HCT116 (cell line): ENCODE measurements around the gene ASB6. TPM values are rescaled to one million over a fixed set of nuclear protein-coding genes. Genes with fewer than 3 reads are reported as not detected.

ENCODE experiments used
- ATAC-seq: fragments of 200-7000 bp; cut with Tn5 transposase; 2 replicates; pipeline ENCODE4 v1.9.1; 2020; ENCODE audit warnings: mild to moderate bottlenecking, moderate library complexity
- BruUV-seq: library from RNA; stranded (reverse); fragments of 400-500 nt; replicated peaks from 2 replicates; lab custom pipeline; 2021; lab: Mats Ljungman, UMichigan
- CTCF ChIA-PET: fragments of 300-600 bp; sonication (Branson Sonifier 250); formaldehyde crosslinking; loops from one replicate; lab custom pipeline; 2021; ENCODE audit warnings: antibody characterized with exemption; lab: Charles Lee
- POLR2A ChIA-PET: fragments of 300-600, 350-600 bp; sonication (Branson Sonifier 250); formaldehyde crosslinking; loops from one replicate; lab custom pipeline; 2021; ENCODE audit warnings: antibody characterized with exemption; lab: Charles Lee
- RAD21 ChIA-PET, 2 experiments: fragments of 300-600 bp; sonication (Branson Sonifier 250); formaldehyde crosslinking; loops; one replicate each; lab custom pipeline; 2023; ENCODE audit warnings: low total read pairs in 2 of 2; ENCODE audit not compliant: uncharacterized antibody in 2 of 2, unreplicated experiment in 2 of 2, low non-redundant PET in 1 of 2; lab: Charles Lee
- DNase-seq: peaks from one replicate; pipeline ENCODE4 v3.0.0-alpha.2; 2010; ENCODE audit warnings: low read depth, low spot score
- H2AFZ ChIP-seq: fragments of 200-600 bp; shearing (Covaris generic), sonication (generic); 2 replicates; pipeline ENCODE4 v1.6.1; 2017; ENCODE audit warnings: low read depth, mixed run types, mixed read lengths, antibody characterized with exemption, low read length; ENCODE audit not compliant: poor library complexity, severe bottlenecking
- H3K27ac ChIP-seq: 2 replicates; pipeline ENCODE4 v1.5.1; 2012; ENCODE audit warnings: low read depth, low read length
- H3K27me3 ChIP-seq: fragments of 200-600 bp; sonication (generic); 2 replicates; pipeline ENCODE4 v1.6.1; 2016; ENCODE audit warnings: mixed run types, low read length, mixed read lengths; ENCODE audit not compliant: insufficient read depth
- H3K36me3 ChIP-seq, 2 experiments: fragments of 200-500 bp in 1 of 2; fragments of 200-600 bp in 1 of 2; sonication (Bioruptor generic) in 1 of 2; sonication (generic) in 1 of 2; 2 replicates each; pipeline versions ENCODE4 v1.5.1 to v1.6.1; 2014 to 2016; ENCODE audit warnings: low read length in 2 of 2, inconsistent platforms in 1 of 2, mixed read lengths in 1 of 2, mixed run types in 1 of 2; ENCODE audit not compliant: insufficient read depth in 2 of 2, control insufficient read depth in 1 of 2
- H3K4me1 ChIP-seq, 2 experiments: fragments of 200-600 bp in 1 of 2; sonication (generic) in 1 of 2; 2 replicates each; pipeline versions ENCODE4 v1.5.1 to v1.6.1; 2012 to 2017; ENCODE audit warnings: low read length in 2 of 2, inconsistent platforms in 1 of 2, mild to moderate bottlenecking in 1 of 2, mixed read lengths in 1 of 2, mixed run types in 1 of 2, moderate library complexity in 1 of 2; ENCODE audit not compliant: insufficient read depth in 2 of 2, control insufficient read depth in 1 of 2
- H3K4me2 ChIP-seq: fragments of 200-600 bp; sonication (generic); 2 replicates; pipeline ENCODE4 v1.6.1; 2017; ENCODE audit warnings: mixed run types, low read length, mixed read lengths
- H3K4me3 ChIP-seq, 2 experiments: fragments of 200-600 bp in 1 of 2; sonication (generic) in 1 of 2; replicated peaks in 1 of 2; 2 replicates each; pipeline ENCODE4 v1.5.1; 2011 to 2016; ENCODE audit warnings: low read length in 2 of 2, control low read depth in 1 of 2, low read depth in 1 of 2, mild to moderate bottlenecking in 1 of 2, mixed read lengths in 1 of 2, mixed run types in 1 of 2
- H3K79me2 ChIP-seq: fragments of 200-600 bp; sonication (generic); 2 replicates; pipeline ENCODE4 v1.6.1; 2017; ENCODE audit warnings: mild to moderate bottlenecking, mixed run types, low read length, moderate library complexity, mixed read lengths; ENCODE audit not compliant: insufficient read depth
- H3K9ac ChIP-seq: fragments of 200-600 bp; sonication (generic); 2 replicates; pipeline ENCODE4 v1.6.1; 2016; ENCODE audit warnings: low read length, mixed read lengths
- H3K9me2 ChIP-seq: fragments of 200-600 bp; sonication (generic), shearing (Covaris generic); 2 replicates; pipeline ENCODE4 v1.6.1; 2017; ENCODE audit warnings: mixed run types, mild to moderate bottlenecking, moderate library complexity; ENCODE audit not compliant: insufficient read depth
- H3K9me3 ChIP-seq, 2 experiments: fragments of 200-500 bp in 1 of 2; fragments of 200-600 bp in 1 of 2; sonication (Bioruptor generic) in 1 of 2; sonication (generic) in 1 of 2; 2 replicates each; pipeline ENCODE4 v1.6.1; 2014 to 2017; ENCODE audit warnings: low read length in 2 of 2, mixed read lengths in 2 of 2, inconsistent platforms in 1 of 2, low read depth in 1 of 2, mild to moderate bottlenecking in 1 of 2, mixed run types in 1 of 2, moderate library complexity in 1 of 2; ENCODE audit not compliant: control insufficient read depth in 1 of 2, insufficient read depth in 1 of 2
- H4K20me1 ChIP-seq: fragments of 200-600 bp; sonication (generic), shearing (Covaris generic); 2 replicates; pipeline ENCODE4 v1.6.1; 2017; ENCODE audit warnings: mixed run types, mild to moderate bottlenecking, moderate library complexity; ENCODE audit not compliant: insufficient read depth
- EGR1 ChIP-seq: IDR thresholded peaks from 2 replicates; pipeline ENCODE4 v1.6.1; 2012; ENCODE audit warnings: low read depth
- POLR2A ChIP-seq: IDR thresholded peaks from 2 replicates; pipeline ENCODE4 v1.7.0; 2011; ENCODE audit warnings: borderline replicate concordance; ENCODE audit not compliant: insufficient read depth, insufficient read length; ENCODE audit errors: extremely low read depth
- RAD21 ChIP-seq: IDR thresholded peaks from 2 replicates; pipeline ENCODE4 v1.6.1; 2012; ENCODE audit warnings: low read depth, mild to moderate bottlenecking
- intact Hi-C: fragments of 100-400 bp; cut with micrococcal nuclease; formaldehyde crosslinking; loops from 2 replicates; pipeline ENCODE4 v1.10.0; 2022
- total RNA-seq: library from RNA; stranded (reverse); gene quantifications from one replicate; pipeline ENCODE4 v1.2.1, GENCODE V29; 2021; ENCODE audit not compliant: unreplicated experiment
- TF ChIP-seq, protein P1 (sequence below): IDR thresholded peaks from 2 replicates; pipeline ENCODE4 v1.6.1; 2011; ENCODE audit warnings: mild to moderate bottlenecking, low read length, moderate library complexity; ENCODE audit not compliant: insufficient replicate concordance; ENCODE audit errors: extremely low read depth
- TF ChIP-seq, protein P2 (sequence below): IDR thresholded peaks from 2 replicates; pipeline ENCODE4 v1.6.1; 2012; ENCODE audit warnings: low read depth

Gene ASB6
- total RNA-seq, 1 experiment from 2014 or later, result 21.6 TPM

DNA sequence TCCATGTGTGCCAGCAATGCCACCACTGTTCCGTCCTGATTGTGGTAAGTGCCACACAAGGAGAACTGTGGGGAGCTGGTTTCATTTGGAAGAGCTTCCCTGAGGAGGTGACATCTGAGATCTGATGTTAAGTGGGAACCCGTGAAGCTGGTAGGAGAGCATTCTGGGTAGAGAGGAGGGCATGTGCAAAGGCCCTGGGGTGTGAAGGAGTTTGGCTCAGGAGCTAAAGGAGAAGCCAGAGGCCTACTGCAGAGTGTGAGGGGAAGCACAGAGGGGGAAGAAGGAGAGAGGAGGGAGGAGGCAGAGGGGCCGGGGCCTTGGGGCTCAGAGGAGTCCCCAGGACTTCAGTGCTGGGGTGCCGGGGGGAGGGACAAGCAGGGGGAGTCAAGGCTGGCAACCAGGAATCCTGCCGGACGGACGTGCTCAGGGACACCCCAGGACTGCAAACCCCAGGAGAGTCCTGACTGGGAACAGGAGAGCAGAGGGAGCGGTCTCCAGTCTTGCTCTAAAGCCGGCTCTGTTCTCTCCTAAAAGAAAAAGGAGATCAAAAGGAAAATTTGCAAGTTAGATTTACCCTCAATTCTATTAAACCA, 40.8 kb downstream of the ASB6 start (continued):
- TF ChIP-seq, protein P1, sequence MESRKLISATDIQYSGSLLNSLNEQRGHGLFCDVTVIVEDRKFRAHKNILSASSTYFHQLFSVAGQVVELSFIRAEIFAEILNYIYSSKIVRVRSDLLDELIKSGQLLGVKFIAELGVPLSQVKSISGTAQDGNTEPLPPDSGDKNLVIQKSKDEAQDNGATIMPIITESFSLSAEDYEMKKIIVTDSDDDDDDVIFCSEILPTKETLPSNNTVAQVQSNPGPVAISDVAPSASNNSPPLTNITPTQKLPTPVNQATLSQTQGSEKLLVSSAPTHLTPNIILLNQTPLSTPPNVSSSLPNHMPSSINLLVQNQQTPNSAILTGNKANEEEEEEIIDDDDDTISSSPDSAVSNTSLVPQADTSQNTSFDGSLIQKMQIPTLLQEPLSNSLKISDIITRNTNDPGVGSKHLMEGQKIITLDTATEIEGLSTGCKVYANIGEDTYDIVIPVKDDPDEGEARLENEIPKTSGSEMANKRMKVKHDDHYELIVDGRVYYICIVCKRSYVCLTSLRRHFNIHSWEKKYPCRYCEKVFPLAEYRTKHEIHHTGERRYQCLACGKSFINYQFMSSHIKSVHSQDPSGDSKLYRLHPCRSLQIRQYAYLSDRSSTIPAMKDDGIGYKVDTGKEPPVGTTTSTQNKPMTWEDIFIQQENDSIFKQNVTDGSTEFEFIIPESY, result no peak
- TF ChIP-seq, protein P2, sequence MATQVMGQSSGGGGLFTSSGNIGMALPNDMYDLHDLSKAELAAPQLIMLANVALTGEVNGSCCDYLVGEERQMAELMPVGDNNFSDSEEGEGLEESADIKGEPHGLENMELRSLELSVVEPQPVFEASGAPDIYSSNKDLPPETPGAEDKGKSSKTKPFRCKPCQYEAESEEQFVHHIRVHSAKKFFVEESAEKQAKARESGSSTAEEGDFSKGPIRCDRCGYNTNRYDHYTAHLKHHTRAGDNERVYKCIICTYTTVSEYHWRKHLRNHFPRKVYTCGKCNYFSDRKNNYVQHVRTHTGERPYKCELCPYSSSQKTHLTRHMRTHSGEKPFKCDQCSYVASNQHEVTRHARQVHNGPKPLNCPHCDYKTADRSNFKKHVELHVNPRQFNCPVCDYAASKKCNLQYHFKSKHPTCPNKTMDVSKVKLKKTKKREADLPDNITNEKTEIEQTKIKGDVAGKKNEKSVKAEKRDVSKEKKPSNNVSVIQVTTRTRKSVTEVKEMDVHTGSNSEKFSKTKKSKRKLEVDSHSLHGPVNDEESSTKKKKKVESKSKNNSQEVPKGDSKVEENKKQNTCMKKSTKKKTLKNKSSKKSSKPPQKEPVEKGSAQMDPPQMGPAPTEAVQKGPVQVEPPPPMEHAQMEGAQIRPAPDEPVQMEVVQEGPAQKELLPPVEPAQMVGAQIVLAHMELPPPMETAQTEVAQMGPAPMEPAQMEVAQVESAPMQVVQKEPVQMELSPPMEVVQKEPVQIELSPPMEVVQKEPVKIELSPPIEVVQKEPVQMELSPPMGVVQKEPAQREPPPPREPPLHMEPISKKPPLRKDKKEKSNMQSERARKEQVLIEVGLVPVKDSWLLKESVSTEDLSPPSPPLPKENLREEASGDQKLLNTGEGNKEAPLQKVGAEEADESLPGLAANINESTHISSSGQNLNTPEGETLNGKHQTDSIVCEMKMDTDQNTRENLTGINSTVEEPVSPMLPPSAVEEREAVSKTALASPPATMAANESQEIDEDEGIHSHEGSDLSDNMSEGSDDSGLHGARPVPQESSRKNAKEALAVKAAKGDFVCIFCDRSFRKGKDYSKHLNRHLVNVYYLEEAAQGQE, result no peak
- TF ChIP-seq EGR1, result no peak

DNA sequence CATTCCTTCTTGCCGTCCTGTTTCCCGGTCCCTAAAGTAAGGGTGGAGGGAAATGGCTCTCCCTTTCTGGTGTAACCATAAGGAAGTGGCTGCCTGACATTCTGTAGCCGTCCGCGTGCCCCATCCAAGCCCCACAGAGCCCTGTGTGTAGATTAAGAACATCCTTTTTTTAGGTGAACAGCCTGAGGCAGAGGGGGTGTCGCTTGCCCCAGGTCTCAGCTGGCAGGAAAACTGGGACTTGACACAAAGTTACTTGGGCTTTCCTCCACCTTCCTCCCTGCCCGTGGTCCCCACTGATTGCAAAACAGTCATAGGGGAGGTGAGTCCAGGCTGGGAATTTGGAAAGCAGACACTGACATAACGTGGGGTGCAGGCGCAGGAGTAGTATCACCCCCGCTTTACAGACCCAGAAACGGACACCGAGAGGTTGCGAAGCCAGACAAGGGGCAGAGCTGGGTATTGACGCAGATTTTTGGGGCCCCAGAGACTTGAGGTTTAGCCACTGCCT, 43.8 kb downstream of the ASB6 start:
- ATAC-seq (no peak), DNase-seq (no peak)
- Histone ChIP-seq H3K4me1 (peaks cover 83 to 97% of the 10 kb centered on the region in 2 experiments), H3K9me2 (no peaks in the 10 kb centered on the region), H3K9me3 (no peaks in the 10 kb centered on the region), H3K27me3 (no peaks in the 10 kb centered on the region), H3K9ac (peak overlapping the region; percentile 83), H2AFZ (no peak overlapping the region), H3K79me2 (no peaks in the 10 kb centered on the region), H3K36me3 (no peaks in the 10 kb centered on the region), H3K27ac (peak overlapping the region; percentile 98), H3K4me2 (peak overlapping the region; percentile 95), H4K20me1 (no peaks in the 10 kb centered on the region), H3K4me3 (peak overlapping the region; percentile 57 to 67)
- ChIA-PET POLR2A (interaction anchor here (0.6 to 3.6 kb wide), 9 partner anchors 9 to 420 kb away, joined by 3 to 46 read pairs (median 7); partner anchors contain the start of gene IER5L), RAD21 (interaction anchor here in 1 of 2 experiments (2.2 kb wide), 1 partner anchor 11 kb away, joined by 6 read pairs; no protein-coding TSS in a partner anchor), CTCF (interaction anchor here (1.8 to 2.6 kb wide), 3 partner anchors 28 to 459 kb away, joined by 7 to 15 read pairs (median 8); no protein-coding TSS in a partner anchor)
- no peak for TF ChIP-seq RAD21
- peak; percentile 33 for TF ChIP-seq POLR2A
- BruUV-seq, result TSS peak; percentile 70
- intact Hi-C loops, result no loop called here
